GM23248 (cell line): Measurements from ENCODE around the gene CHRNE. TPM values are rescaled to one million over a fixed set of nuclear protein-coding genes. Genes with fewer than 3 reads are reported as not detected.

Experiments used
- DNase-seq: peaks from one replicate; pipeline ENCODE4 v3.0.0-alpha.2; 2015
- H2AFZ ChIP-seq: fragments of 200-600 bp; sonication (generic); 2 replicates; pipeline ENCODE4 v1.6.1; 2016; ENCODE audit warnings: antibody characterized with exemption
- H3F3A ChIP-seq: fragments of 200-600 bp; sonication (generic); 2 replicates; pipeline ENCODE4 v1.6.1; 2016; ENCODE audit warnings: mild to moderate bottlenecking, antibody characterized with exemption, mixed run types; ENCODE audit not compliant: insufficient read depth
- H3K27ac ChIP-seq: fragments of 200-600 bp; sonication (generic); 2 replicates; pipeline ENCODE4 v1.5.1; 2016; ENCODE audit warnings: mild to moderate bottlenecking
- H3K27me3 ChIP-seq: fragments of 200-600 bp; sonication (generic); replicated peaks from 2 replicates; pipeline ENCODE4 v1.6.1; 2016; ENCODE audit warnings: mild to moderate bottlenecking; ENCODE audit not compliant: insufficient read depth
- H3K36me3 ChIP-seq: fragments of 200-600 bp; sonication (generic); 2 replicates; pipeline ENCODE4 v1.6.1; 2016; ENCODE audit warnings: low read depth, mild to moderate bottlenecking
- H3K4me1 ChIP-seq: fragments of 200-600 bp; sonication (generic); 2 replicates; pipeline ENCODE4 v1.6.1; 2016; ENCODE audit warnings: mild to moderate bottlenecking; ENCODE audit not compliant: insufficient read depth
- H3K4me2 ChIP-seq: fragments of 200-600 bp; sonication (generic); one replicate; pipeline ENCODE4 v1.6.1; 2016; ENCODE audit warnings: mild to moderate bottlenecking; ENCODE audit not compliant: unreplicated experiment
- H3K4me3 ChIP-seq: fragments of 200-600 bp; sonication (generic); 2 replicates; pipeline ENCODE4 v1.5.1; 2016; ENCODE audit warnings: mild to moderate bottlenecking
- H3K79me2 ChIP-seq: fragments of 200-600 bp; sonication (generic); 2 replicates; pipeline ENCODE4 v1.6.1; 2016; ENCODE audit warnings: mild to moderate bottlenecking; ENCODE audit not compliant: insufficient read depth
- H3K9ac ChIP-seq: fragments of 200-600 bp; sonication (generic); 2 replicates; pipeline ENCODE4 v1.6.1; 2016; ENCODE audit warnings: mild to moderate bottlenecking
- H3K9me2 ChIP-seq: fragments of 200-600 bp; sonication (generic); 2 replicates; pipeline ENCODE4 v1.6.1; 2016; ENCODE audit warnings: mixed run types, mild to moderate bottlenecking, moderate library complexity; ENCODE audit not compliant: insufficient read depth
- H3K9me3 ChIP-seq: fragments of 200-600 bp; sonication (generic); one replicate; pipeline ENCODE4 v1.6.1; 2017; ENCODE audit warnings: low read depth
- H4K20me1 ChIP-seq: fragments of 200-600 bp; sonication (generic); 2 replicates; pipeline ENCODE4 v1.6.0; 2016; ENCODE audit not compliant: insufficient read depth
- EZH2 ChIP-seq: fragments of 200-600 bp; sonication (generic); IDR thresholded peaks from 2 replicates; pipeline ENCODE4 v1.6.1; 2018; ENCODE audit warnings: antibody characterized with exemption, mild to moderate bottlenecking; ENCODE audit not compliant: insufficient read depth, poor library complexity, severe bottlenecking
- EZH2phosphoT487 ChIP-seq: fragments of 200-600 bp; sonication (generic); IDR thresholded peaks from 2 replicates; pipeline ENCODE4 v1.6.1; 2018; ENCODE audit warnings: antibody characterized with exemption, moderate library complexity, mild to moderate bottlenecking, low read depth; ENCODE audit not compliant: insufficient read depth
- WGBS, 2 experiments: methylation state at CpG; one replicate each; pipeline ENCODE4 v1.1.6; 2015 to 2017; ENCODE audit warnings: low lambda C conversion rate in 2 of 2, low coverage in 1 of 2; ENCODE audit errors: missing lambda C conversion rate in 2 of 2; 5-methylcytosine and 5-hydroxymethylcytosine counted together
- in situ Hi-C: fragments of 300-500 bp; cut with MboI; formaldehyde crosslinking; loops from 2 replicates; pipeline ENCODE4 v1.15.0; 2020
- polyA plus RNA-seq: library from polyadenylated mRNA; unstranded; fragments of >200 nt; fragmentation: Nextera tagmentation; extraction: Ambion mirVana; gene quantifications from 2 replicates; pipeline ENCODE4 v1.2.1, GENCODE V29; 2016
- total RNA-seq: library from RNA; depleted of rRNA; stranded (reverse); fragments of >200 nt; shearing (Covaris generic); gene quantifications from 2 replicates; pipeline ENCODE4 v1.2.3, GENCODE V29; 2014; rRNA removed

The CHRNE gene
- 0.13 and 0.86 TPM in 2 replicates for total RNA-seq
- 0.63 and 0.84 TPM in 2 replicates for polyA plus RNA-seq

DNA sequence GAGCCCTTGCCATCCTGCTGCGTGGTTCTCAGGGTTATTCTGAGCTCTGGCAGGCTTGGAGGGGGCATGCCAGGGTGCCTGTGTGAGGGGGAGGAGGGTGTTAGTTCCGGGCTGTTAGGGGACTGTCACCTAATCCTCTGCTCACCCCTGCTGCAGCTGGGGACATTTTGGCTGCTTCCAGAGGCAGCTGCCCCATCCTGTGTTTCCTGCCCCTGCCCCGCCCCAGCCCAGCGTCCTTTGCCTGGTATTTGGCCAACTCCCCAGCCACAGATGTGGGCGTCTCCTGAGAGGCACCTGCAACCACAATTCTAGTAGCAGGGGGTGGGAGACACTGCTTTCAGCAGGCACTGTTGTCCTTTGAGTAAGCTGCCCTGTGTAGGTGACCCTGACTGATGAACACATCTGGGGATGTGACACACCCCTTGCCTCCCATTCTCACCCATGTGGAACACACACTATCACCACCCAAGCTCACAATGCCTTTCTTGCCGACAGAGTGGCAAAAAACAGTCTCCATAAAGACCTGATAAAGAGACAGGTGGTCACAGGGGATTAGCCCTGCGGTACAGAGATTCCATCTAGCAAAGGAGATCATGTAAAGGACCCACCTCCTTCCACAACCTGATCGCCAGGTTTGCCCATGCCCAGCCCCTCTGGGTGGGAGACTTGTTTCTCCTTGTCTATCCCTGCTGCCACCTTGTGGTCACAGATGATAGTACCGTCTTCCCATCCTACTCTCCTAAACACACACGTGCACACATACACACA is at the start of gene CHRNE:
Gene CHRNE (minus strand): TSS at position 48 of the 768 bp plus-strand sequence. CDS start 35 bp downstream, at position 13.
- Histone ChIP-seq H3K36me3 (no peaks in the 10 kb centered on the region), H3K4me3 (no peak within 1 kb of the TSS), H3K27ac (no peak within 1 kb of the TSS), H3K79me2 (no peaks in the 10 kb centered on the region), H3K4me1 (0 out of 2 replicates have a peak, but pooled peaks cover 5% of the 10 kb centered on the region), H4K20me1 (no peaks in the 10 kb centered on the region), H3K4me2 (no peak within 1 kb of the TSS), H3F3A (peaks cover 20% of the 10 kb centered on the region; the same call in 1 of the 2 replicates), H3K9me3 (no peaks in the 10 kb centered on the region), H2AFZ (no peak within 1 kb of the TSS), H3K27me3 (no peaks in the 10 kb centered on the region), H3K9me2 (no peaks in the 10 kb centered on the region), H3K9ac (no peak within 1 kb of the TSS)
- peak; percentile 71 for DNase-seq
- TF ChIP-seq EZH2 (no peak), EZH2phosphoT487 (no peak)
- WGBS, 2 experiments: 6 to 12% methylated on average over 10 of the region's 10 CpGs
- in situ Hi-C loops: no loop called here

DNA sequence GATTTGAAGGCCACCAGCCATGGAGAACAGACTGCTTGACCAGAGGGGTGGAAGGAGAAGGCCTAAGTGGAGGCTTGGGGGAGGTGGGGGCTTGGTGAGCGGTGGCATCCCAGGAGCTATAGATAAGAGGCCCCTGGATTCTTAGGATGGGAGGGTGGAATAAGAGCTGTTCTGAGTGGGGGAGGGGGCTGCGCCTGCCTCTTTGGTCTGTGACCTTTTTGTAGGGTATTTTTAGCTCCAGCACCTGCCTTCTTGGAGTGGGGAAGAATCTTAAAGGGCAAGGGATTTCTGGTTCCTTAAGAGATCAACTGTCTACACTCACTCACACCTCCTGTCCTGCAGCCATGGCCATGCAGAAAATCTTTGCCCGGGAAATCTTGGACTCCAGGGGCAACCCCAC is 48.6 kb upstream of the CHRNE start:
- H3K4me3 ChIP-seq: no peak overlapping the region
- H3K9me3 ChIP-seq: no peaks in the 10 kb centered on the region
- H3K4me1 ChIP-seq: peaks cover 13% of the 10 kb centered on the region
- H3K27ac ChIP-seq: no peak overlapping the region
- DNase-seq: no peak
- no peak overlapping the region for H3K4me2 ChIP-seq
- no peaks in the 10 kb centered on the region for H3K27me3 ChIP-seq
- no peak overlapping the region for H3K9ac ChIP-seq
- TF ChIP-seq EZH2 (no peak), EZH2phosphoT487 (no peak)
- H4K20me1 ChIP-seq: no peaks in the 10 kb centered on the region; the same call in 1 of the 2 replicates
- H3K9me2 ChIP-seq: no peaks in the 10 kb centered on the region
- peaks cover 21% of the 10 kb centered on the region for H3F3A ChIP-seq
- H3K36me3 ChIP-seq: peaks cover 4% of the 10 kb centered on the region; the same call in 1 of the 2 replicates
- peaks cover 18% of the 10 kb centered on the region for H3K79me2 ChIP-seq
- no peak overlapping the region for H2AFZ ChIP-seq
- in situ Hi-C loops: no loop called here
- 94 to 100% methylated on average over 3 of the region's 3 CpGs for WGBS, 2 experiments

DNA sequence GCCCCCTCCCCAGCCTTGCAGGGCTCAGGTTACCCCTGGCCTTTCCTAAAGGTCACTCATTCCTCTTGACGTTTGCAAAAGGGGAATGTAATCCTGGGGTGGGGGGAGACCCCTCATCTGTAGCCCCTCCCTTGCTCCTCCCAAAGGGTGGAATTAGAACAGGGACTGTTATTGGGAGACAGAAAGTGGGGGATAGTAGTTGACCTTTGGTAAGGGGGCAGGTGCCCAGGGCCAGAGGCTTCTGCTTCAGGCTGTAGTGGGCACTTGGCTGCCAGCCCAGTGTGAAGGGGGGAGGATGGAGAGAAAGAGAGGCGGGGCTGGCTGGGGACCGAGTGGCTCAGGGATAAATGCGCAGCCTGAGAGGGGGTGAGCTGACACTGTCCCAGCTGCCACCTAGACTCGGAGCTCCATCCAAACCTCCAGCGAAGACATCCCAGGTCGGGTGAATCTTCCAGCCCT is 47.9 kb upstream of the CHRNE start, which contains the start of gene ENO3:
Gene ENO3 (plus strand): TSS at position 374 of the 459 bp plus-strand sequence. CDS start 711 bp downstream, outside the sequence.
- H3K9me3 ChIP-seq: no peaks in the 10 kb centered on the region
- no peaks in the 10 kb centered on the region for H3K27me3 ChIP-seq
- peak within 1 kb of the TSS; percentile 91 for H3K27ac ChIP-seq
- peak within 1 kb of the TSS; percentile 50 for H3K4me2 ChIP-seq
- 55 to 59% methylated on average over 7 of the region's 7 CpGs for WGBS, 2 experiments
- no peak for DNase-seq
- H3K79me2 ChIP-seq: peaks cover 25% of the 10 kb centered on the region
- H3K36me3 ChIP-seq: peaks cover 8% of the 10 kb centered on the region
- no peak for TF ChIP-seq EZH2
- no peak for TF ChIP-seq EZH2phosphoT487
- in situ Hi-C loops: no loop called here
- H2AFZ ChIP-seq: peak within 1 kb of the TSS; percentile 73
- no peaks in the 10 kb centered on the region; the same call in 1 of the 2 replicates for H4K20me1 ChIP-seq
- H3K4me3 ChIP-seq: peak within 1 kb of the TSS; percentile 93
- no peaks in the 10 kb centered on the region for H3K9me2 ChIP-seq
- peak within 1 kb of the TSS; percentile 83 for H3K9ac ChIP-seq
- peaks cover 27% of the 10 kb centered on the region for H3F3A ChIP-seq
- H3K4me1 ChIP-seq: peaks cover 14% of the 10 kb centered on the region

- peak overlapping the region; percentile 91 for H3K27ac ChIP-seq
- no peaks in the 10 kb centered on the region for H3K27me3 ChIP-seq
- peaks cover 31% of the 10 kb centered on the region for H3K79me2 ChIP-seq
- peak overlapping the region; percentile 73 for H2AFZ ChIP-seq
- WGBS, 2 experiments: 26 to 34% methylated on average over 32 to 51 of the region's 52 CpGs
- in situ Hi-C loops: no loop called here
- H3F3A ChIP-seq: peaks cover 32% of the 10 kb centered on the region
- peak overlapping the region; percentile 93 for H3K4me3 ChIP-seq
- H4K20me1 ChIP-seq: no peaks in the 10 kb centered on the region; the same call in 1 of the 2 replicates
- no peaks in the 10 kb centered on the region for H3K9me2 ChIP-seq
- no peaks in the 10 kb centered on the region for H3K9me3 ChIP-seq
- H3K36me3 ChIP-seq: peaks cover 11% of the 10 kb centered on the region
- H3K9ac ChIP-seq: peak overlapping the region; percentile 83
- peak overlapping the region; percentile 50 for H3K4me2 ChIP-seq
- peak; percentile 73 for DNase-seq
- H3K4me1 ChIP-seq: peaks cover 19% of the 10 kb centered on the region
- TF ChIP-seq EZH2phosphoT487 (no peak), EZH2 (no peak)
Observed at GRCh38 chr17:4950075-4950745, 47.3 kb upstream of the CHRNE start.
